SH-SY5Y (cell line): ENCODE data around the gene GMDS.

Experiments used
- GATA2 ChIP-seq: IDR thresholded peaks from 2 replicates; pipeline ENCODE4 v1.6.1; 2011; ENCODE audit warnings: mild to moderate bottlenecking, low read depth, low read length
- GATA3 ChIP-seq: IDR thresholded peaks from 2 replicates; pipeline ENCODE4 v1.6.1; 2011; ENCODE audit warnings: low read depth, mild to moderate bottlenecking, low read length, moderate library complexity

GRCh38 chr6:2228392-2228791, 17.0 kb downstream of the GMDS start:
- TF ChIP-seq GATA3 (no peak), GATA2 (no peak)
